Liver (tissue), 9 donors: ENCODE measurements around the gene RHOH. TPM values are rescaled to one million over a fixed set of nuclear protein-coding genes. Genes with fewer than 3 reads are reported as not detected.

Source experiments
- DNase-seq: peaks from one replicate; pipeline ENCODE4 v3.0.0-alpha.2; 2017; ENCODE audit warnings: low spot score
- H3K27ac ChIP-seq, 2 donors: one replicate each; pipeline ENCODE4 v1.7.0; 2013; ENCODE audit warnings: inconsistent platforms in 2 of 2, low read length in 2 of 2, control low read depth in 1 of 2, low read depth in 1 of 2, mild to moderate bottlenecking in 1 of 2
- H3K27me3 ChIP-seq, 4 donors: one replicate each; pipeline versions ENCODE4 v1.6.1 to v1.7.0; 2013; ENCODE audit warnings: low read length in 3 of 4, inconsistent platforms in 1 of 4, mild to moderate bottlenecking in 1 of 4, moderate library complexity in 1 of 4; ENCODE audit not compliant: control insufficient read depth in 4 of 4, insufficient read depth in 4 of 4
- H3K36me3 ChIP-seq, 4 donors: one replicate each; pipeline versions ENCODE4 v1.6.1 to v1.7.0; 2013; ENCODE audit warnings: low read length in 3 of 4, mild to moderate bottlenecking in 3 of 4, low read depth in 1 of 4, moderate library complexity in 1 of 4; ENCODE audit not compliant: control insufficient read depth in 4 of 4, insufficient read depth in 3 of 4
- H3K4me1 ChIP-seq, 4 donors: one replicate each; pipeline versions ENCODE4 v1.6.1 to v1.7.0; 2013; ENCODE audit warnings: low read length in 3 of 4, mild to moderate bottlenecking in 3 of 4, moderate library complexity in 1 of 4; ENCODE audit not compliant: control insufficient read depth in 4 of 4, insufficient read depth in 4 of 4
- H3K4me3 ChIP-seq, 3 donors: one replicate each; pipeline versions ENCODE4 v1.6.1 to v1.7.0; 2013; ENCODE audit warnings: low read length in 3 of 3, control low read depth in 1 of 3, low read depth in 1 of 3, mild to moderate bottlenecking in 1 of 3
- H3K9ac ChIP-seq, 2 donors: one replicate each; pipeline ENCODE4 v1.7.0; 2013; ENCODE audit warnings: low read length in 2 of 2, mild to moderate bottlenecking in 2 of 2, moderate library complexity in 2 of 2, control low read depth in 1 of 2, low read depth in 1 of 2
- H3K9me3 ChIP-seq, 4 donors: one replicate each; pipeline versions ENCODE4 v1.6.1 to v1.7.0; 2013; ENCODE audit warnings: low read length in 3 of 4; ENCODE audit not compliant: control insufficient read depth in 4 of 4
- EGR1 ChIP-seq, 2 donors: IDR thresholded peaks; 2 replicates each; pipeline ENCODE4 v1.6.1; 2016 to 2018; ENCODE audit warnings: antibody characterized with exemption in 2 of 2, low read depth in 2 of 2
- FOXA1 ChIP-seq: IDR thresholded peaks from 2 replicates; pipeline ENCODE4 v1.6.1; 2016; ENCODE audit warnings: antibody characterized with exemption
- FOXA2 ChIP-seq: IDR thresholded peaks from 2 replicates; pipeline ENCODE4 v1.6.1; 2016; ENCODE audit warnings: antibody characterized with exemption
- GABPA ChIP-seq, 2 donors: IDR thresholded peaks in 1 of 2; conservative IDR thresholded peaks in 1 of 2; 2 replicates each; pipeline ENCODE4 v1.6.1; 2016; ENCODE audit warnings: antibody characterized with exemption in 2 of 2, mild to moderate bottlenecking in 1 of 2, moderate library complexity in 1 of 2
- HNF4A ChIP-seq, 2 donors: conservative IDR thresholded peaks; 2 replicates each; pipeline ENCODE4 v1.6.1; 2016; ENCODE audit warnings: antibody characterized with exemption in 2 of 2, mild to moderate bottlenecking in 2 of 2
- HNF4G ChIP-seq: IDR thresholded peaks from 2 replicates; pipeline ENCODE4 v1.6.1; 2016; ENCODE audit warnings: antibody characterized with exemption
- JUND ChIP-seq, 2 donors: IDR thresholded peaks; 2 replicates each; pipeline ENCODE4 v1.6.1; 2016; ENCODE audit warnings: antibody characterized with exemption in 2 of 2
- NR2F2 ChIP-seq: IDR thresholded peaks from 2 replicates; pipeline ENCODE4 v1.6.1; 2016; ENCODE audit warnings: antibody characterized with exemption
- RXRA ChIP-seq, 2 donors: IDR thresholded peaks; 2 replicates each; pipeline ENCODE4 v1.6.1; 2017 to 2018; ENCODE audit warnings: antibody characterized with exemption in 2 of 2, mild to moderate bottlenecking in 1 of 2
- SP1 ChIP-seq: IDR thresholded peaks from 2 replicates; pipeline ENCODE4 v1.6.1; 2018; ENCODE audit warnings: antibody characterized with exemption, mild to moderate bottlenecking
- YY1 ChIP-seq: IDR thresholded peaks from 2 replicates; pipeline ENCODE4 v1.6.1; 2016; ENCODE audit warnings: antibody characterized with exemption, mild to moderate bottlenecking
- WGBS: extraction: QIAGEN DNeasy Blood & Tissue Kit; methylation state at CpG from one replicate; pipeline ENCODE4 v1.1.7; 2013; 5-methylcytosine and 5-hydroxymethylcytosine counted together
- polyA plus RNA-seq, 2 donors: library from polyadenylated mRNA; stranded (reverse) in 1 of 2; unstranded in 1 of 2; fragments of 200-250 nt in 1 of 2; fragments of >200 nt in 1 of 2; fragmentation: Nextera tagmentation in 1 of 2; extraction: Ambion mirVana in 1 of 2; gene quantifications; one replicate each; pipeline versions ENCODE4 v1.2.1 to v1.2.3, GENCODE V29; 2013 to 2015
- total RNA-seq, 2 donors: library from RNA; depleted of rRNA; stranded (reverse); fragments of >200 nt; gene quantifications; one replicate each; pipeline ENCODE4 v1.2.3, GENCODE V29; 2014
- TF ChIP-seq, protein P1 (sequence below): IDR thresholded peaks from 2 replicates; pipeline ENCODE4 v1.6.1; 2016; ENCODE audit warnings: antibody characterized with exemption
- TF ChIP-seq, protein P2 (sequence below): IDR thresholded peaks from 2 replicates; pipeline ENCODE4 v1.6.1; 2016; ENCODE audit warnings: antibody characterized with exemption
- TF ChIP-seq, protein P3 (sequence below): fragments of 150-350 bp; IDR thresholded peaks from 2 replicates; pipeline ENCODE4 v1.5.1; 2017; ENCODE audit warnings: improper control_type of control experiment, low read depth, low read length; ENCODE audit not compliant: missing input control
- TF ChIP-seq, protein P4 (sequence below): IDR thresholded peaks from 2 replicates; pipeline ENCODE4 v1.6.1; 2016; ENCODE audit warnings: antibody characterized with exemption
- TF ChIP-seq, protein P5 (sequence below): IDR thresholded peaks from 2 replicates; pipeline ENCODE4 v1.6.1; 2016; ENCODE audit warnings: antibody characterized with exemption, mild to moderate bottlenecking
- donor health status: healthy.
- donor health status: healthy.
- donor health status: healthy.
- donor health status: healthy.
- donor health status: healthy.

The RHOH gene
- total and polyA plus RNA-seq, 4 donors: 0.56 to 2.3 (median 1.3) TPM

GRCh38 chr4:40190019-40190418 is 6.8 kb upstream of the RHOH start:
- H3K27ac ChIP-seq: no peak overlapping the region
- WGBS: 30% methylated on average over 5 of the region's 5 CpGs
- peaks cover 0 to 15% (median 6%) of the 10 kb centered on the region in 4 donors for H3K4me1 ChIP-seq
- no peaks in the 10 kb centered on the region for H3K36me3 ChIP-seq
- H3K4me3 ChIP-seq: no peak overlapping the region
- DNase-seq: no peak
- H3K9ac ChIP-seq: no peak overlapping the region
- TF ChIP-seq GABPA (IDR thresholded peaks at IDR 0.05 in 1 of 2, conservative IDR thresholded peaks at IDR 0.05 in 1 of 2) (no peak), FOXA1 (no peak), JUND (IDR thresholded peaks at IDR 0.05) (no peak), YY1 (no peak), RXRA (IDR thresholded peaks at IDR 0.05) (no peak), FOXA2 (no peak), EGR1 (IDR thresholded peaks at IDR 0.05; ENCODE audit: low read depth in 2 of 2) (no peak), SP1 (no peak)
- TF ChIP-seq, protein P1, sequence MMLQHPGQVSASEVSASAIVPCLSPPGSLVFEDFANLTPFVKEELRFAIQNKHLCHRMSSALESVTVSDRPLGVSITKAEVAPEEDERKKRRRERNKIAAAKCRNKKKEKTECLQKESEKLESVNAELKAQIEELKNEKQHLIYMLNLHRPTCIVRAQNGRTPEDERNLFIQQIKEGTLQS: no peak
- TF ChIP-seq, protein P2, sequence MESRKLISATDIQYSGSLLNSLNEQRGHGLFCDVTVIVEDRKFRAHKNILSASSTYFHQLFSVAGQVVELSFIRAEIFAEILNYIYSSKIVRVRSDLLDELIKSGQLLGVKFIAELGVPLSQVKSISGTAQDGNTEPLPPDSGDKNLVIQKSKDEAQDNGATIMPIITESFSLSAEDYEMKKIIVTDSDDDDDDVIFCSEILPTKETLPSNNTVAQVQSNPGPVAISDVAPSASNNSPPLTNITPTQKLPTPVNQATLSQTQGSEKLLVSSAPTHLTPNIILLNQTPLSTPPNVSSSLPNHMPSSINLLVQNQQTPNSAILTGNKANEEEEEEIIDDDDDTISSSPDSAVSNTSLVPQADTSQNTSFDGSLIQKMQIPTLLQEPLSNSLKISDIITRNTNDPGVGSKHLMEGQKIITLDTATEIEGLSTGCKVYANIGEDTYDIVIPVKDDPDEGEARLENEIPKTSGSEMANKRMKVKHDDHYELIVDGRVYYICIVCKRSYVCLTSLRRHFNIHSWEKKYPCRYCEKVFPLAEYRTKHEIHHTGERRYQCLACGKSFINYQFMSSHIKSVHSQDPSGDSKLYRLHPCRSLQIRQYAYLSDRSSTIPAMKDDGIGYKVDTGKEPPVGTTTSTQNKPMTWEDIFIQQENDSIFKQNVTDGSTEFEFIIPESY: no peak
- TF ChIP-seq, protein P3, sequence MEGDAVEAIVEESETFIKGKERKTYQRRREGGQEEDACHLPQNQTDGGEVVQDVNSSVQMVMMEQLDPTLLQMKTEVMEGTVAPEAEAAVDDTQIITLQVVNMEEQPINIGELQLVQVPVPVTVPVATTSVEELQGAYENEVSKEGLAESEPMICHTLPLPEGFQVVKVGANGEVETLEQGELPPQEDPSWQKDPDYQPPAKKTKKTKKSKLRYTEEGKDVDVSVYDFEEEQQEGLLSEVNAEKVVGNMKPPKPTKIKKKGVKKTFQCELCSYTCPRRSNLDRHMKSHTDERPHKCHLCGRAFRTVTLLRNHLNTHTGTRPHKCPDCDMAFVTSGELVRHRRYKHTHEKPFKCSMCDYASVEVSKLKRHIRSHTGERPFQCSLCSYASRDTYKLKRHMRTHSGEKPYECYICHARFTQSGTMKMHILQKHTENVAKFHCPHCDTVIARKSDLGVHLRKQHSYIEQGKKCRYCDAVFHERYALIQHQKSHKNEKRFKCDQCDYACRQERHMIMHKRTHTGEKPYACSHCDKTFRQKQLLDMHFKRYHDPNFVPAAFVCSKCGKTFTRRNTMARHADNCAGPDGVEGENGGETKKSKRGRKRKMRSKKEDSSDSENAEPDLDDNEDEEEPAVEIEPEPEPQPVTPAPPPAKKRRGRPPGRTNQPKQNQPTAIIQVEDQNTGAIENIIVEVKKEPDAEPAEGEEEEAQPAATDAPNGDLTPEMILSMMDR: no peak
- TF ChIP-seq, protein P4, sequence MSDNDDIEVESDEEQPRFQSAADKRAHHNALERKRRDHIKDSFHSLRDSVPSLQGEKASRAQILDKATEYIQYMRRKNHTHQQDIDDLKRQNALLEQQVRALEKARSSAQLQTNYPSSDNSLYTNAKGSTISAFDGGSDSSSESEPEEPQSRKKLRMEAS: no peak
- TF ChIP-seq, protein P5, sequence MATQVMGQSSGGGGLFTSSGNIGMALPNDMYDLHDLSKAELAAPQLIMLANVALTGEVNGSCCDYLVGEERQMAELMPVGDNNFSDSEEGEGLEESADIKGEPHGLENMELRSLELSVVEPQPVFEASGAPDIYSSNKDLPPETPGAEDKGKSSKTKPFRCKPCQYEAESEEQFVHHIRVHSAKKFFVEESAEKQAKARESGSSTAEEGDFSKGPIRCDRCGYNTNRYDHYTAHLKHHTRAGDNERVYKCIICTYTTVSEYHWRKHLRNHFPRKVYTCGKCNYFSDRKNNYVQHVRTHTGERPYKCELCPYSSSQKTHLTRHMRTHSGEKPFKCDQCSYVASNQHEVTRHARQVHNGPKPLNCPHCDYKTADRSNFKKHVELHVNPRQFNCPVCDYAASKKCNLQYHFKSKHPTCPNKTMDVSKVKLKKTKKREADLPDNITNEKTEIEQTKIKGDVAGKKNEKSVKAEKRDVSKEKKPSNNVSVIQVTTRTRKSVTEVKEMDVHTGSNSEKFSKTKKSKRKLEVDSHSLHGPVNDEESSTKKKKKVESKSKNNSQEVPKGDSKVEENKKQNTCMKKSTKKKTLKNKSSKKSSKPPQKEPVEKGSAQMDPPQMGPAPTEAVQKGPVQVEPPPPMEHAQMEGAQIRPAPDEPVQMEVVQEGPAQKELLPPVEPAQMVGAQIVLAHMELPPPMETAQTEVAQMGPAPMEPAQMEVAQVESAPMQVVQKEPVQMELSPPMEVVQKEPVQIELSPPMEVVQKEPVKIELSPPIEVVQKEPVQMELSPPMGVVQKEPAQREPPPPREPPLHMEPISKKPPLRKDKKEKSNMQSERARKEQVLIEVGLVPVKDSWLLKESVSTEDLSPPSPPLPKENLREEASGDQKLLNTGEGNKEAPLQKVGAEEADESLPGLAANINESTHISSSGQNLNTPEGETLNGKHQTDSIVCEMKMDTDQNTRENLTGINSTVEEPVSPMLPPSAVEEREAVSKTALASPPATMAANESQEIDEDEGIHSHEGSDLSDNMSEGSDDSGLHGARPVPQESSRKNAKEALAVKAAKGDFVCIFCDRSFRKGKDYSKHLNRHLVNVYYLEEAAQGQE: no peak
- no peaks in the 10 kb centered on the region for H3K9me3 ChIP-seq
- H3K27me3 ChIP-seq: no peaks in the 10 kb centered on the region

GRCh38 chr4:40190465-40190864 is 6.4 kb upstream of the RHOH start:
- Histone ChIP-seq H3K27me3 (no peaks in the 10 kb centered on the region), H3K4me1 (peaks cover 0 to 15% (median 6%) of the 10 kb centered on the region in 4 donors), H3K9me3 (no peaks in the 10 kb centered on the region), H3K4me3 (no peak overlapping the region), H3K36me3 (no peaks in the 10 kb centered on the region), H3K9ac (no peak overlapping the region), H3K27ac (no peak overlapping the region)
- no peak for DNase-seq
- TF ChIP-seq, protein P3: no peak
- TF ChIP-seq NR2F2: no peak
- TF ChIP-seq HNF4A (conservative IDR thresholded peaks at IDR 0.05): no peak
- TF ChIP-seq, protein P2: no peak
- TF ChIP-seq, protein P4: no peak
- TF ChIP-seq JUND (IDR thresholded peaks at IDR 0.05): no peak
- TF ChIP-seq EGR1 (IDR thresholded peaks at IDR 0.05; ENCODE audit: low read depth in 2 of 2): no peak
- TF ChIP-seq GABPA (IDR thresholded peaks at IDR 0.05 in 1 of 2, conservative IDR thresholded peaks at IDR 0.05 in 1 of 2): no peak
- no peak for TF ChIP-seq HNF4G
- WGBS: 73% methylated on average over 5 of the region's 5 CpGs
